Measurements from ENCODE around the gene IGFBP5.

Gene IGFBP5, protein sequence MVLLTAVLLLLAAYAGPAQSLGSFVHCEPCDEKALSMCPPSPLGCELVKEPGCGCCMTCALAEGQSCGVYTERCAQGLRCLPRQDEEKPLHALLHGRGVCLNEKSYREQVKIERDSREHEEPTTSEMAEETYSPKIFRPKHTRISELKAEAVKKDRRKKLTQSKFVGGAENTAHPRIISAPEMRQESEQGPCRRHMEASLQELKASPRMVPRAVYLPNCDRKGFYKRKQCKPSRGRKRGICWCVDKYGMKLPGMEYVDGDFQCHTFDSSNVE

GRCh38 chr2:216695401-216695821 is at the start of gene IGFBP5:
Gene IGFBP5 (minus strand): TSS chr2:216695549. CDS start chr2:216694775, 774 bp downstream.
- DNase-seq, result no peak

- DNase-seq, result no peak
Observed at GRCh38 chr2:216743781-216744180, 48.4 kb upstream of the IGFBP5 start.

DNA sequence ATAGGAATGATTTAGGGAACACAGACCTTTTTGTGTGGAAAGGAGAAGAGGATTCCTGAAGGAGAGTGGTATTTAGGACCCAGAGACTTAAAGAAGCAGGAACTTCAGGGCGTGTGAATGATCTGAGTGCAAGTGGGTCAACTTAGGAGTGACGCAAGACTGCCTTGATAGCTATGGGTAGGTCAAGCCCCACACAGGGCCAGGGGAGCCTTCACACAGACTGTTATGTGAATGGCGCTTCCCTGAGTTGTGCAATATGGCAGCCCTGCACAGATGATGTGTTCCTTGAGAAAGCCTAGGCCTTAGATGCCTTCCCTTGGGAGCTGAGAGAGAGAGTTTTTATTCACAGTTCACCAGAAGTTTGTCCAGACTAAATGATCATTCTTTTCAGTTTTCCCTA is 47.1 kb upstream of the IGFBP5 start:
- no peak for DNase-seq

GRCh38 chr2:216741223-216741593 is 45.9 kb upstream of the IGFBP5 start:
- DNase-seq, result no peak

- DNase-seq, result no peak
Observed at GRCh38 chr2:216740557-216741222, 45.3 kb upstream of the IGFBP5 start.

DNA sequence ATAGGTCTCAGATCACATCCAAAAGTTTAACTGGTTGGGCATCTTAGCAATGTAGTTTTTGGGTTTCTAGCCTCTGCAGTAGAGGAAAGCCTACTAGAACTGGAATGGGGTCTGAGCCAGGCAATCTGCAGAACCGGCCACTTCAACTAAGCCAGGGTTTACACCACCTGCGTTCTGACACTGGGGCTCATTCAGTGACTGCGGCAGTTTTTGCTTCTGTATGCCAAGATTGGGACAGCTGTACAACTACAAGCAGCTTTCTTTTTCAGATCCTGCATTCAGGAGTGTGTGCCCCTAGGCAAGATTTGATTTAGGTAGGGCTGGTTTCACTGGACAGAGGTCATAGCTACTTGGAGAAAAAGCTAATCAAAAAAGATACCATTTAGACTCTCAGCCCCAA is 43.7 kb upstream of the IGFBP5 start:
- DNase-seq, result no peak

GRCh38 chr2:216737676-216738075 is 42.3 kb upstream of the IGFBP5 start:
- DNase-seq, result no peak

DNA sequence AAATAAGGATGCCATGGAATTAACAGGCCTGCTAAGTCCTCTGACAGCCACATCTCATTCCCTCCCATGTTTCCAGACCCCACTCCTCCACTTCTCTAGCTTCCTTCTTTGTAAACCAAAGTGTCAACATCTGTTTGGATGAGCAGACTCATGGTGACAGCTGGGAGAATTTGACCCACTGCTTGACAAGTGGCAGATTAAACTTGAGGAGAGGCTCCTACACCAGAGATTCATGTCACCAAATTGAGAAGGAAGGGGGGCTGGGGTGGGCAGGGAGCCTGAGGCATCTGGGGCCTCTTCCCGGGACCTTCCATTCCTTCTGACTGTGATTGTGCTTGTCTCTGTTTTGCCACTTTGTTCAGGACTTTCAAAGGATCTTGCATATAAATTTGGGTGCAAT is 41.0 kb upstream of the IGFBP5 start:
- no peak for DNase-seq

- no peak for DNase-seq
Observed at GRCh38 chr2:216735668-216736067, 40.3 kb upstream of the IGFBP5 start.

GRCh38 chr2:216735086-216735485 is 39.7 kb upstream of the IGFBP5 start:
- DNase-seq, result no peak

DNA sequence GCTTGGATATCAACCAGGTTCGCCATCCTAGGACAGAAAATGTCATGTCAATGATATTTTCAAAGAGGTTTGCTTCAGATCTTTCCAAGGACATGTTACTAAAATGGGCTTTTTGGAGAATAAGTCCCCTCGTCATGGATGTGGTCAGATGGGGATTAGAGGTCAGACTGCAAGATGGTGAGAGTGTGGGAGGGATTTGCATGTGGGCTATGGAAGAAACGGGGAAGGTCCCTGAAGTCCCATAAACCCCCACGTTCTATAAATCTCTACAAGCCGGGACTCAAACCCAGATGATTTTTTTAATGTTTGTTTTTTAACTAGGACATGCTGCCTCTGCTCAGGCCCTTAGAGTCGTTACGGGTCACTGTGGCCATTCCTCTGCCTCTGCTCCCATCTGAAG is 37.7 kb upstream of the IGFBP5 start:
- DNase-seq, result no peak

DNA sequence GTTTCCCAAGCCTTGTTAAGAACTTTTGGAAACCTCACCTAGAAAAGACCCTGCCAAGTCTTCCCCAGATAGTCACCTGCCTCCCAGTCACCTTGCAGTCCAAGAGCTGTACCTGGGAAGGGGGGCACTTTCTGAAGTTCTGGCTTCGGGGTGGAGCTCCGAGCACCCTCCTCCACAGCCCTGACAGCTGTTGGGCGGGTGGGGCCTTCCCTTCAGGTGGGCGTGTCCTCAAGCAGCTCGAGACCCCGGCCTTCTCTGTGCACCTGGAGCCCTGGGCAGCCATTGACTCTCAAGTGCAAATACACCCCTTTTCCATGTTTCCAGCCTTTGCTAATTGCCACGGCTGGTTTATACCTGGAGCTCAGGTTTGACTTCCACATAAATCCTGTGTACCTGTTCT is 37.0 kb upstream of the IGFBP5 start:
- DNase-seq, result no peak

DNA sequence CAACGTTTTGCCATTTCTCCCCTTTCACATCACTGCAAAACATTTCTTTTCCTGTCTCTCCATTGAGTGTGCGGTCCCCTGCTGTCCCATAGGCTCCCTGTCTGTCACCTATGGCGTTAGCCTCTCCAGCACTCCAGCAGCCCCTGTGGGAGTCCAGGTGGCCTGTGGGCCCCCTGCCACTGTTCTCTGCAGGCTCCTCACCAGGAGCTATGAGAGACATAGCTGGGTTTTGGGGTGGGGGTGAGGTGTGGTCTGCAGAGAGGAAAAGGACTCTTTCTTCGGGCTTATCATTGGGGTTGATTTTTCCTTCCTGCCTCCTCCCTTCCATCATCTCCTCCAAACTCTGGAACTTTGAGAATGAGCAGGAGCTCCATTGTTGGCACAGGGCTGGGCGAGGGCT is 36.1 kb upstream of the IGFBP5 start:
- DNase-seq, result no peak

GRCh38 chr2:216730871-216731270 is 35.5 kb upstream of the IGFBP5 start:
- no peak for DNase-seq

- no peak for DNase-seq
Observed at GRCh38 chr2:216727346-216728122, 32.2 kb upstream of the IGFBP5 start.

- no peak for DNase-seq
Observed at GRCh38 chr2:216724190-216724589, 28.8 kb upstream of the IGFBP5 start.

GRCh38 chr2:216721141-216721540 is 25.8 kb upstream of the IGFBP5 start:
- DNase-seq, result no peak

DNA sequence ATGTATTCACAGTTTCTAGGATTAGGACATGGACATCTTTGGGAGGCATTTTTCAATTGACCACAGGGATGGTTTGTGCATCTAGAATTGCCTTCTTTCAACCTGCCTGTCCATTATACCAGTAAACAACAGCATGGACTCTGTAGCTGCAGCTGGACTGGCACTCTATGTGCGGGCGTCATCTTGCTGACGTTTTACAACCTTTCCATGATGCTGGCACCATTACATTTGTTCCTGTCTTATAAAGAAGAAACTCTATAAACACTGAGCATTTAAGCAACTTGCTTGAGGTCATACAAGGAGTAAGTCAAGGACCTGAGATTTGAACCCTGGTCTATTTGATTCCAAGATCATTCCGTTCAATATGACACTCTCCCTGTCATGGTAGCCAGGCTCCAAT is 25.4 kb upstream of the IGFBP5 start:
- no peak for DNase-seq

DNA sequence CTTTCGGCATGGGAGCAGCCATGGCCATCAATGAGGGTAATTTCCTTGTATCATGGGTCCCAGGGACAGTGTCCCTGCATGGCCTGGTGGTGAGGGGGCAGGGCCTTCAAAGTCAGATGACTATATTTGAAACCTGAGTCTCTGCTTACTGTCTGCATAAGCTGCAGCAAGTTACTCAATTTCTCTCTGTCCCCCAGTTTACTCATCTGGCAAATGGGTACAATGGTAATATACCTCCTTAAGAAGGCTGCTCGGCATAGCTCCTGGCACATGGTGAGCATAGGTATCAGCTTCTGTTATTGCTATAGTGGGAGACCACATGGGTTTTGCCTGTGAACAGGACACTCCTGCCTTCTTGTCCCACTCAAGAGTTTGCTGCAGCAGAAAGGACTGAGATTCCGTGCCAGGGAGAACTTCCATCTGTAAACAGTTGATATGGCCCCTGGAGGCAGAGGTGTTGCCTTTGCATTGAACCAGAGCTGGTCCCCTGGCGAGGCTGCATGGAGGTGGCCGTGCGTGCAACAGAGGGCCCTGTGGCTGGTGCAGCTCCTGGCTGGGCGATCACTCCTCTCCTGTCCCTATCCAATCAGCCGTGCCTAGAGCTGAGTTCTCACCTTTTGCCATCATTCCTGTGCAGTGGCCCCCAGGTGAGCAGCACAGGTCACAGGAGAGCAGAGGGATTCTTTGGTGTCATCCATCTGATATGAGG is 22.7 kb upstream of the IGFBP5 start:
- no peak for DNase-seq

DNA sequence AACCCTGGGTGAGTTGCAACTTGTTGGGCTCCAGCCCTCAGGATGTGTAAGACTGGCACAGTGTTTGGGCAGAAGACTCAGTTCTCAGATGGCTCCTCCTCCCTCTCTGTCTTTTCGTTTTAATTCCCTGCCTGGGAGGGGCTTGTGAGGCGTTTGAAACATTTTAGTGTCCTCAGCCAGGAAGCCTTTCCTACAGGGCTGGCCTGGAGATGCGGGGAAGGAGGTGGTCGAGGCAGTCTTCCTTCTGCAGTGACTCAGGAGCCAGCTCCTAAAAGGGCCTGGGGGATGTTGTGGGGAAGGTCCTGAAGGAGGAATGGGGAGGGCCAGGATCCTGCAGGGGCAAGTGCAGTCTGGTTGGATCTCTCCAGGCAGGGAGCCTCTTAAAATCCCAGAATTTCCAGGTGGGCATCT is 22.1 kb upstream of the IGFBP5 start:
- DNase-seq, result no peak

DNA sequence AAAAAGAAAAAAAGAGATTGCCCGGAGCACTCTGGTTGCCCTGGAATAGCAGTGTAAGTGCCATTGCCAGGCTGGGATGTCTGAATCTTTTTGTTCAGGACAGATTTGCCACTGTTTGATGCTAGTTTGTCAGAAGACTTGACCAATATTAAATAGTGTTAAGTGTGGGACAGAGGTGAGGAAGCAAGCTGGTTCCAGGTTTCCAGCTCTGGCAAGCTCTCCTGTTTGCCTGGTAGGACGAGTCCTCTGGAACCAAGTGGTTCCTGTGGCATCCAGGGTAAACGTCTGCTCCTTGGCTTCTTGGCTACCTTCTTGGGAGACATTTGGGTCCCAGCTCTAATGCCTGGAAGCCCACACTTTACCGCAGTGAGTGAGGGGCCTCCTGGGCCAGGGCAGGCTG is 20.8 kb upstream of the IGFBP5 start:
- DNase-seq, result no peak

GRCh38 chr2:216715402-216715974 is 20.1 kb upstream of the IGFBP5 start:
- no peak for DNase-seq

DNA sequence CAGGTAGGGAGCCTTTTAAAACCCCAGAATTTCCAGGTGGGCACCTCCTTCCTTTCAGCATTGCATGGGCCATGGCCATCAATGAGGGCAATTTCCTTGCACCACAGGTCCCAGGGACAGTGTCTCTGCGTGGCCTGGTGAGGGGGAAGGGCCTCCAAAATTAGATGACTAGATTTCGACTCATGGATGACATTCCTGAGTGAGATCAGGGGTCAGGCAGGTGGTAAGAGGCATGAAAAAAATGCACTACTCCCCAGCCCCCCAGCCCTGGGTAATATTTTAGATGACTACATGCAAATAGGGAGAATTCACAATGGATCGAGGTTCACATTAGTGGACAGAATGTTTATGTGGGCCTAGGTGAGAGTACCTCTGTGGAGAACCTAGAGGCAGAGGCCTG is 19.0 kb upstream of the IGFBP5 start:
- no peak for DNase-seq

Data from activated CD4-positive, alpha-beta T cell treated with anti-CD3 and anti-CD28 coated beads, Interleukin-2, amount 50 U/mL, for 4 hours (primary cell).